NCI-H146 (cell line): ENCODE measurements around the gene SEMA6D.

Experiments used
- DNase-seq: peaks from one replicate; lab custom pipeline; 2025; lab: John Stamatoyannopoulos, UW

Gene SEMA6D

DNA sequence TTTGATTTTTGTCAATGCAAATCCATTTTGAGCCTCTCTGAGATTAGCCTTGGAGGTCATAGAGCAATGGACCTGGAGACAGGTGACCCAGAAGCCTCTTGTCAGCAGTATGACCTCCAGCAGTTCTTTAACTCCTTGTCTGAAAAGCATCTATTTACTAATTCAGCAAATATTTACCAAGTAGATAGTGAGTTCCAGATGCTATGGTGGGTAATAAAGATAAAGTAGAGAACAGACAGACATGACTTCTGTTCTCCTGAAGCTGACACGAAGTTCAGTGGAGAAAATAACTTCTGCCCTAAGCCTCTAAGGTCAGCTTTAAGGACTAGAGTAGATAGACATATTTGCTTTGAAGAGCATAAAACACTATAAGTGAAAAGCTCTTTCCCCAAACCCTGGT is 26.6 kb downstream of the SEMA6D start:
- DNase-seq = no peak

DNA sequence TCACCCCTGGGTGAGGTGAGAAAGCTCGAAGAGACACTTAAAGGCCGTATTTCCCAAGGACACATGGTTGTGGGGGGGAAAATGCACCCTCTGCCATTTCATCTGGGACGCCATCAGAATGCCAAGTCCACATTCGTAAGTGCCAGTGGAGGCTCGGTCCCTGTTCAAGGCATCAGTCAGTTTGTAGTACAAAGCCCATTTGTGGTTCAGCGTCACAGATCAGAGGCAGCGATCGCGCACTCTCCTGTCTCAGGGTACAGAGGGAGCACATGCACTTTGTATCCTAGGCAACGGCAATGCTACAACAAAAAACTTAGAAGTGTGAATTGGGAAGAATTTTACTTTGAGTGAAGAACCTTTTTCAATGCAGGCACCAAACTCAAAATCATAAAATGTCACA is 27.2 kb downstream of the SEMA6D start:
- no peak for DNase-seq

DNA sequence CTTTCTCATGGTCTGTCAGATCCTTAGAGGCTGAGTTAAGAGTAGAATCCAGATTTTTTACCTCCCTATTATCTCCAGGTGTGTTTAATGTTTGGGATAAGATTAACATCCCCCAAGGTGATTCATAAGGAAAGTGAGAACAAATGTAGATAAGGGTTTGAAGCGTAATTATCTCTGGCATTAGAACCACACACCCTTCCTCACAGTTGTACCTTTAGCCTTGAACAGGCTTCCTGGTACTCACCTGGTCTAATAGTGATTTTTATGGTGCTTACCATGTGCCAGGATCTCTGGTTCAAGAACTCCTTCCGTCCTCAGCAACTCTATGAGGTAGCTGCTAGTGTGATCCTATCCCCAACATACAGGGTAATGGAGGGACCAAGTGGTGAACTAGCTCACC is 27.7 kb downstream of the SEMA6D start:
- no peak for DNase-seq

DNA sequence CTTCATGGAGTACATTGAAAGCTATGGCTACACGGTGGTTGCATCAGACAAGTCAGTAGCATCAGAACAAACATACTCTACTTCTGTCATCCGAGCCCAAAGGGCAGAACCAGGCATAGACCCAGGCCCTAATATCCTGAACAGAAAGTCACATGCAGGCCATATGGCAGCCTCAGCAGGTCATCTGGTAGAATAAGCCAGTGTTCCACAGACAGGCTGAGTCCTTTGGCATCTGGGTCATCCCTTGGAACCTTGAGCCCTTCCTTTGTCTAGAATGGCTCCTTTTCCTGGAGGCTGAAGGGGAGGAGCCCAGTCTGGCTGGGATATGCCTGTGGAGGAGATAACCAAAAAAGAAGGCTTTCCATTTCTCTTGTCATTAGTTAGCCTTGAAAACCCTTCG is 29.2 kb downstream of the SEMA6D start:
- no peak for DNase-seq

DNA sequence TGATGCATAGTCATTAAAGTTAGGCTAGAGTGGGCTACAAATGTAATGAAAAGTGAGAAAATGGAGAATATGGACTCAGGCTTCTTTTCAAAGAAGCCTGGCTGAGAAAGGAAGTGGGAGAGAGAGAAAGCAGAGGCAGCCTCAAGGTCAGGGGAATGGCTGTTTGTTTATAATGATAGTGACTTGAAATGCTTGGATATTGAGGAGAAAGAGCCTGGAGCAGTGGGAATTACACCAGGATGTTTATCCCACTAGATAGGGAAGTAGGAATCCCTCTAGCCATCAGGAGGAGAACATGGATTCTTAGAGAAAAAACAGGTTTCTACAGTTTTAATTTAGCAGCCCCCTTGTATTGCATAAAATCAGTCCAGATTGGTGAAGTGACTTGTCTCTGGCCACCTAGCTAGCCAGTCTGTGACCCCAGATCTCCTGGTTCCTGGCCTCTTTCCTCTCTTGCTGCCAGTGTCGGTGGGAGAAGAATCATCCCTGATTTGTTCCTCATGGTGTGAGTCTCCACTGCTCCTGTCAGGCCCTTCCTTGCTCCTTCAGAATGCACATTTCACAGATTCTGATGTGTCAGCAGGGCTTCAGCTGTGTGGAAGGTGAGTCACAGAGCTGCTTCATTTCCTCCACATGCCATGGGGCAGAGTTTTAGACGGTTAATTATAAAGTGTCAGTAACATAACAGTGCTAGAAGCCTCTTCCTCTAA is 32.9 kb downstream of the SEMA6D start:
- DNase-seq = no peak

DNA sequence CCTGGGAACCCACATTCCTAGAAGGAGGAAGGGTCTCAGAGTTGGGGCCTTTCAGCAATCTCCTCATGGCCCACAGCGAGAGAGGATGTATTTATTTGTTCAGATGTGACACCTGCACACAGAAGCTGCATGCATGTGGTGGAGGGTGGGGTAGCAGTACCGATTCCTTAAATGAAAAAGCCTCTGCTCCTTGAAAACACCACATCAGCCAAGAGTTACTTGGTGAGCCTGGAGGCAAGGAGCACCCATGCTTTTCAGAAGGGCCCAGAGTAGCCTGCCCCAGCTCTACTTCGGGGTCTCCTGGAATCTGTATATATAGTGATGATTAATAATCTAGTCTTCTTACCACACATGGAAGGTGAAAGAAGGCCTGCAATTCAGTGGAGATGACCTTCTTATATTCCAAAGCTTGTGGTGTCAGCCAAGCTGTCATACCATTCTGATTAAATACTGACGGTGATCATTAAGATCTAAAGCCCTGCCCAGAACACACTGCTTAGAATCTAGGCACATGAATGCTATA is 33.5 kb downstream of the SEMA6D start:
- DNase-seq = no peak

DNA sequence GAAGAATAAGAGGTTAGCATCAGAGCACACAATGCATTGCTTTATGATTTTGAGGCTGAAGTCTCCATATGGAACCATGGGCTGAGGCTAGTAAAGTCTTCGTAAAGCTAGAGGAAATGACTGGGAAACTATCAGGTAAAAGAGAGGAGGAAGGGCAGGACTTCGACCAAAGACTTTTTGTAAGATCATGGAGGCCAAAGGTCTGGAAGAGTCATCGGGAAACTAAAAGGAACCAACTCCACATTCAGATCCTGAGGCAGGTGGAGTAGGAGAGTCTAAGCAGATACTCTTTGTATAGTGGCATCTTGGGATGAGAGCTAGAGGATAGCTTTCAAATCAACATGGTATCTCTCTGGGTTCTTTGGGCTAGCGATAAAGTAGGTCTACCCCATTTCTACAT is 36.3 kb downstream of the SEMA6D start:
- DNase-seq = no peak

DNA sequence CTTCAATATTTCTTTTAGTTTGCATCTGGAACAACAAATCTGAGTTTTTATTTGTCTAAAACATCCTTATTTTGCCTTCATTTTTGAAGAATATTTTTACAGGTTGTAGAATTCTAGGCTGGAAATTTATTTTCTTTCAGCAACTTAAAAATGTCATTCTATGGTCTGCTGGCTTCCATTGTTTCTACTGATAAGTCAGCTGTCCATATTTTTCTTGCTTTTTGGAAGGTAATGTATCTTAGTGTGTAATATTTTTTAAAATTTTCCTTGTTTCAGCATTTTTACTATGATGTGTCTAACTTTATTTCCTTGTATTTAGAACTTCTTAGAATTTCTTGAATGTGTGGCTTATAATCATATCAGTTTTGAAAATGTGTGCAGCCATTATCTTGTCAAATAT is 37.0 kb downstream of the SEMA6D start:
- DNase-seq = no peak

DNA sequence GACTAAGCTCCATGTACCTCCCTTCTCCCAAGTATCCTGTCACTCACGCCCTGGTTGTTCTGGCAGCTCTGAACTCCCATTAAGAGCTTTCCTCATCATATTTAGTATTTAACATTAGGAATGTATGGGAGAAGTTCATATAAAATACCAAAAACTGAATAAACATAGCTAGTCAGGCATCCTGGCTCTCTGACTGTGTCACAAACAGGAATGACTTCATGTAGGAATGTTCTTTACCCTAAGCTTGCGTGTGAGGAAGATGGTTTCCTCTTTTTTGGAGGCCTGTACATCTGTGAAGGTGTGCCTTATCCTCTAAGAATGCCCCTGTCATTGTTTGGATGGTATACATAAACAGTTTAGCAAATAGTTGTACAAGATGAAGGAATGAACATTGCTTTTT is 38.6 kb downstream of the SEMA6D start:
- no peak for DNase-seq

DNA sequence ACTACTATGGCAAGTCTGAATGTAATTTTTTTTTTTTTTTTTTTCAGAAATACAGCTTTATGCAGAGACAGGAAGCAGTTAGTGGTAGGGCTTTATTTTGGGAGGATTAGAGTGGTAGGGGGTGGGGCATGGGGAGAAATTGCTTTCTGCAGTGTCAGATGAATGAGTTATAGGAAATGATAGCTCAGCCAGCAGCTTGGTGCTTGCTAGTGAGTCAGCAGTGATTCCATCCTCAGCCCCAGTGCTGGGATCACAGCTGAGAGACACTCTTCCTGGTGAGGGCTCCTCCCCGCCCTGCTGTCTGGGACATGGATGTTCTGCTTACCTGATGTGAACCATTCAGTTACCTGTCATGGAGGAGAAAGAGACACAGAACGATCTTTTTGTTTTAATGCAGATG is 39.6 kb downstream of the SEMA6D start:
- DNase-seq = no peak

DNA sequence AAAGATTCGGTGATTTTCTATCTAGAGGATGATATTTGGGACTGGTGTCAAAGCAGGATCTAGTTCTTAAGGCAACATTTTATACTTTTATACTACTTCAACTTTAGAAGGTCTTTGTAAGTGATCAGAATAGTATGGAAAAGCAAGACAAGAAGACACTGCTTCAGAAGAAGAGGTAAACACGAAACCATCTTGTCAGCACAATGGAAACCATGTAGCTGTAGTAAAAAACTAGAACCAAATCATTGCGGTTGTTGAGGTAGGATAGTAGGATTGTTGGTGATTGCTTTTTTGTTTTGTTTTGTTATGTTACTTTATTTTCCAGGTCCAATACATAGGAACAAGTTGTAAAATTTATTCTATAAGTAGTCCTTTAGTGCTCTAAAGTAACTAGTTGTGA is 40.0 kb downstream of the SEMA6D start:
- DNase-seq = no peak

DNA sequence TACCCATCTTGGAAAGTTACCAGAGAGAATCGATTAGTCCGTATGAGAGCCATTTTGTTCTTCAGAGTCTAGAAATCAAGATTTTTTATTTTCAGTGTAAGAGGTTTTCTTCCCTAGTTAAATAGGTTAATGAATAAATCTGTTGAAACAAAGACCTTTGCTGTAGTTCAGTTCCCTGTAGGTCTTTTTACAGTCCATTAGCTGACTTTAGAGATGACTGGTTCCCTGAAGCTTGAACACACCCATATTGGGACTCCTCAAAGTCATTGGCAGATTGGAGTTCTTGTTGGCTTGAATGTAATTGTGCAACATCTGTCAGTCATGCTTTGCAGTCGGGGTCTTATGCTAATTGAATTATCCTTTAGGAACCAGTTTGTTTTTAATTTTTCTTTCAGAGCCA is 45.3 kb downstream of the SEMA6D start:
- DNase-seq = no peak

DNA sequence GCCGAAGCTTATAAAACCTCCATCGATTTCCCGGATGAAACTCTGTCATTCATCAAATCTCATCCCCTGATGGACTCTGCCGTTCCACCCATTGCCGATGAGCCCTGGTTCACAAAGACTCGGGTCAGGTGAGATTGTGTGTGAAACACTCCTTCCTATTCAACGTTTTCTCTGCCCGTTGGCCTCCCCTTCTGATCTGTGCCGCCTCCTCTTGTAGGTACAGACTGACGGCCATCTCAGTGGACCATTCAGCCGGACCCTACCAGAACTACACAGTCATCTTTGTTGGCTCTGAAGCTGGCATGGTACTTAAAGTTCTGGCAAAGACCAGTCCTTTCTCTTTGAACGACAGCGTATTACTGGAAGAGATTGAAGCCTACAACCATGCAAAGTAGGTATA is 47.4 kb downstream of the SEMA6D start:
- DNase-seq = no peak

DNA sequence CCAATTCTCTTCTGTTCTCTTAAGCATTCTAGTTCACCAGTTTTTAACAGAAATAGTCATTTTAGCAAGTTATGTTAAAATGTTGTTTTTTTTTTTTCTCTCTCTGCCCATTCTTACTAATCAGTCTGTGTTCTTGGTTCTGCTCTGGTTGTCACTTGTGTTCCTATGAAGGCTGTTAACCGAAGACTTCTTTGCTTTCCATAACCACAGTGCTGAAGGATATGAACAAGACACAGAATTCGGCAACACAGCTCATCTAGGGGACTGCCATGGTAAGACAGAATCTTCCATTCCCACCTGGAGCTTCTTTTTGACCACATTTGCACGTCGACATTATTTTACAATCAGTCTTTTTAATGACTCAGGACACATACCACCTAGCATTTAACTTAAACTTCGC is 49.1 kb downstream of the SEMA6D start:
- no peak for DNase-seq

DNA sequence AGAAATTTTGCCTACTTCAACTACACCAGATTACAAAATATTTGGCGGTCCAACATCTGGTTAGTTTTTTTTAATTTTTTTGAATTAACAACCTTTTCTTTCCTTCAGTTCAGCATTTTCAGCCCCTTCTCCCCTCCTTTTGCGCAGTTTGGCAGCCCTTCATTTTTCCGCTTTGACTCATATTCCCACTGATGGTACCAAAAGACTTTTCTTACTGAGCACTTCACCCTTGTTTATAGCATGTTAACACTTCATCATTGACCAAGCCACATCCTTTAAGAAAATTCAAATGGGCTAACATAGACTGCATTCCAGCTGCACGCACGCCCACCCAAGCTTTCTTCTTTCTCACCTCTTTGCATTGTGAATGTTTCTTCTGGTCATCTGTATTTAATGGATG is 49.7 kb downstream of the SEMA6D start:
- DNase-seq = no peak

DNA sequence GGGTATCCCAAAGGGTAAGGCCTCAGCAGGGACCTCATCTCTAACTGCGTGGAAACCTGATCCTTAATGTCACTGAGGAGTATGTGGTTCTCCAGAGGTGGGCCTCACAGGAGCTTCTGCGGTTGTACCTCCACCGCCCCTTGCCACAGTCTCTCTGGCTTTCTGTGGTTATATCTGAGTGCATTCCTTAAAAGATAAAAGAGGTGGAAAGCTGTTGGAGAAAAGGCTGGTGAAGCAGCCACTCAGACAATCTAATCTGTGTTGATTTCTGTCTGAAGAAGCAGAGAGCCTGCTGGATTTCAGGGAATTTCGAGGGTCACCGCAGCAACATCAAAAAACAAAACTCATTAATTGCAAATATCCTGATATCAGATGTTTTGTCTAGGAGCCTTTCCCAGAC is 51.4 kb downstream of the SEMA6D start:
- no peak for DNase-seq

DNA sequence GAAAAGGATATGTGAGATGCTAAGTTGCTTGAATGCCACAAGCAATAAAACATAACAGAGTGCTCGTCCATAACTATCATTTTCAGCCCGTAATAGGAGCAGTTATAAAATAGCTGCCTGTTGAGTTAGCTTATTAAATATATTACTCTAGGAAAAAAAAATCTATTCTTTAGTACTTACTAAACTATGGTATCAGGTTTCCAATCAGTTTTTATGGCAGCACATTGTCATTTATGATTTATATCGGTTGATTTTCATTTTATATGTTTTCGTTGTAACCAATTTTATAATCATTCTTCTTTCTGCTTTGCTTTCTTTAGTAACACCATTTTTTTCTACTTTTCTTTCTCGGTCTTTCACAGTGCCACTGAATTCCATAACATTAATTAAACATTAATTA is 51.9 kb downstream of the SEMA6D start:
- DNase-seq = no peak

DNA sequence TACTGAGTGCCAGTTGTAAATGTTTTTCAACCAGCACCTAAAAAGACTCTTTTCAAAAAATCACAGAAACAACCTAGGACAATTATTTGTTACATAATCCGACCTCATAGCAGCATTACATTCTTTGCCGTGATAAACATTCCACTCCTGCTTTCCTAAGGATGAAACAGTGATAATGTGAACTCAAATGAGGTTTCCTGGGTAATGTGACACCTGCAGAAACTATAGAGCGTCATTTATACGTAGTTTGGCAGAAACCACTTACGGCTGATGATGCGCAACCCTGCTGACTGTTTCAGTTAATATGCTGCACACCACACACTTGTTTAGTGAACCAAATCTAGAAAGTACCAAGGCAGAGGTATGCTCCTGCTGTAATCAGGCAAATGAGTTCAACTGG is 55.8 kb downstream of the SEMA6D start:
- DNase-seq = no peak

DNA sequence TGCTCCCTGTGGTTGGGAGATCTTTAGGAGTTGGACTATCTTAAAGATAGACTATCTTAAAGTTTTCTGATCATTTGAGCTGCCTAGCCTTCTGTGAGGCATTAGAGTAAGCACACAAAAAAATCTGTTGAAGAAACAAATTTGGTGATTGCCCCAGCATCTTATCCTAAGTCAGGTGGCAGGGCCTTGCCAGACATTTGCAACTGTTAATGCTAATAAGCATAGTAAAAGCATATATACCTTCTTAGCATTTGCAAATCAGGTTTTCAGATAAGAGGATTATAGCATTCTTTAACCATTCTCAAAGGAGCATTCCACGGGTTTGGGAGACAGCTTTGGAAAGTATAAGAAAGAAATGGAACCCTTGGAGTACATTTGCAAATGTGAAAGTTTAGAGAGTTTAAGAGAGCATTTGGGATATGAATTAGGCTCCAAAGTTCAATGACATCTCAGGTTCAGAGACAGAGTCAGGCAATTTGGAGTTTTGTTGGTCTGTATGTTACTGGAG is 61.0 kb downstream of the SEMA6D start:
- no peak for DNase-seq

DNA sequence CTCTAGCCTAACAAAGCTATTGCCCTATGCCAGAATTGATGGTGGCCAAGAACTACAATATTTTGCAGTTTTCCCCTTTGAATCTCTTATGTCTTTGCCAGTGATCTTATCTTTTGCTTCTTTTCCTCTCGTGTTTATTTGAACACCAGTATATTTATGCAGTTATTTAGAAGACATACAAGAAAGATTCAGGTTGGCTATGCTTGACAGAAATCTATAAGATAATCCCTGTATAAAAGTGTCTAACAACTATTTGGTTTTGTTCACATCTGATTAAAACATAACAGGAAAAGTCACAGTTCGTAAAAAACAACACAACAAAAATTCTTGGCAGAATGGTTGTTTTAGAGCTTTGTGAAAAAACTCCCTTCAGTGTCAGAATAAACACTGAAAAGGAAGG is 63.7 kb downstream of the SEMA6D start:
- DNase-seq = no peak

DNA sequence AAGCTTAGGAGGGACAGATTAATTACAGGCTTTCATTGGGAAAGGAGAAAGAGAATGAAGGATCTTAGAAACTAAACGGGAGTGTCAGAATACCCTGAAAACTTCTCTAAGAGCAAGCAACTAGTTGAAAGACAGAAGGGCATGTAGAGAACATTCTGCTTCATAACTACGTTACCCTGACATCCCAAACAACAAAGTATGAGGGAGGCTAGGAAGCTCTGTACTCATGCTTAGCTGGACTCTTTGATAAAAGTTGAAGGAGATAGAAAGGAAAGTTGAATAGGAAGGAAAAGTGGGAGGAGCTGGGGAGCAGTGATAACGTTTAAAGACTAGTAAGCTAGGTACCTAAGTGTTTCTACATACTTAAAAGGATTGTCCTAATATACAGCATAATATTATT is 64.2 kb downstream of the SEMA6D start:
- DNase-seq = no peak

DNA sequence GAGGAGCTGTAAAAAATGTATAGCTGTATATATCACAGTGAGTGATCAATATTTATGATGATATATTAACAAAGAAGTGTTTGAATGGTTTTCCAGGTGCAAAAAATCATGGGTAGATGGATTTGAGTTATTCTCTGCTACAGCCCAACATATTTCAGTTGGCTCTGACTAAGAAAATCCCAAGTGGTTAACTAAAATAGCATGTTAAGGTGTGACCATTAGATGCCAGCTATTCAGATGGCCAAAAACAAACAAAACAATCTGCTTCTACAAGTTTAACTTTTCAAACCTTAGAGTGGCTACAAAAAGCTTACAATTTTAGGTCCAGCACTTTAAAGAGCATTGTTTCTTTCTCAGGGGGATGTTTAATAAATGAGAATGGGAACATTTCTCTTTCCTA is 67.5 kb downstream of the SEMA6D start:
- DNase-seq = no peak

DNA sequence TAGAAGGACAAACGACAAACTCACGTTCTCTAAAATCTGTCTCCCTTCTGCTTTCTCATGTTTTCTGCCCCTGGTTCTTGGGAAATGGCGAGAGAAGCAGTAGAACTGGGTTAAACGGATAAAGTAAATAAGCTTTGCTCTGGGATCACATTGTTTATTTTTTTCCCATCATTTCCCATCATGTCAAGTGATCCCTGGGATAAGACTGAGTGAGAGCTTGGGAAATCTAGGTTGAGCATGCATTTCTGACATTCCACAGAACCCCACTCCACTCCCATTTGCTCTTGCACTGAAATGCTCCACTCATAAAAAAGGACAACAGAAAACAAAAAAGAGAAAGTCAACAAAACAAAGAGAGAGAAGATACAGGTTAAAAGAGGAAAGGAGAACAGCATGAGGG is 69.1 kb downstream of the SEMA6D start:
- DNase-seq = no peak

DNA sequence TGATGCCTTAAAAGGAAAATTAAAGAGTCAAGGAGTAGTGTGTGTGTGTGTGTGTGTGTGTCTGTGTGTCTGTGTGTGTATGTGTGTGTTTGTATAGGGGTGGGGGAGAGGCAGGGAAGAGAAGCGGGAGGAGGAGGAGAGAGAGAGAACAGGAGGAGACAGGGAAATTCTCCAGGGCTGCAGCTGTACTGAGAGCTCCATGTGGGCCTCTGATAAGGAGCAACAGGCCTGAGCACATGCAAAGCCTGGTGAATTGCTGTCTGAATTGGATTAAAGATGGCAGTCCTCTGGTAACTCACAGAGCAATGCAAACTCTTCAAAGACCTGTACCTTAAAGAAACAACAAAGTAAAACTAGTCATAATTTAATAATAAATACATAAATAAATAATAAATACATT is 70.6 kb downstream of the SEMA6D start:
- no peak for DNase-seq
